NCI-H526 treated with DMSO at 0.1 percent for 48 hours (cell line): ENCODE results near the gene HIPK2.

ENCODE experiments used
- DNase-seq: peaks from one replicate; lab custom pipeline; 2025; lab: John Stamatoyannopoulos, UW

The HIPK2 gene

DNA sequence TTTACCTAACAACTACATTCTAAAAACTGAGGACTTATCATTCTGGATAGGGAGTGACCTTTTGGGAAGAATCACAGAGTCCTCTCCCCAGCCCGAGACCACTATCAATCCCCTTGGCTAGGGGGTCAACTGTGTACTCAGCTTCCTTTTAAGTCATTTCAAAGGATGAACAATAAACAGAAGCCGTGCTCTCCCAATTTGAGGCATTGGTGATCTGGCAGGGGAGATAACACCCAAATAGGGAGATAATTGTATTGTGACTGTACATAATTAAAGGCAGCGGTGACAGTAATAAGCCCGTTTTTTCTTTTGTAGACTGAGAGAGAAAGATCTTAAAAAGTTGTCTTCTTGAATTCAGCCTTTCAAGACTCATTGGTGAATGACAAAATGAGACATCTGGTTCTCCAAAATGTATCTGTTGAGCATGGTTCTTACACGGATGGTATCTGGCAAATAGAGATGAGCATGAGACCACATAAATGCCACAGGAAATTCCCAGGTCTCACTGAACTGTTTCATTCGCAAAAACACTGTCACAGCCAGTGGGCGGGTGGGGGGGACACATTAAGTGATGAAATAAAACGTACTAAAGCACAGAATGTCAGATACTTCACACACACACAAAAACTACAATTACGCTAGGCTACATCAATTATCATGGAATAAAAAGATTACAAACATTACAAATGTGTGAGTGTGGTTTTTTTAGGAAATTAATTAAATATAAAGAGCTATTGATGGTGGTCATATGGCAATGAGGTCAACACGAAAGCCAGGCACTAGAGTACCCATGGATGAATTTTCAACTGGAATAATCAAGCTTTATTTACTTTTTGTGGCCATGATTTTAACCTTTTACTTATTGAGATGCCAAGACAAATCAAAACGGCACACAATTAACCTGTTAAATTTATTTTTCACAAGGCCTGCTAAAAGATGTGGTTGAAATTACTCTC is 108.4 kb downstream of the HIPK2 start:
- no peak for DNase-seq

DNA sequence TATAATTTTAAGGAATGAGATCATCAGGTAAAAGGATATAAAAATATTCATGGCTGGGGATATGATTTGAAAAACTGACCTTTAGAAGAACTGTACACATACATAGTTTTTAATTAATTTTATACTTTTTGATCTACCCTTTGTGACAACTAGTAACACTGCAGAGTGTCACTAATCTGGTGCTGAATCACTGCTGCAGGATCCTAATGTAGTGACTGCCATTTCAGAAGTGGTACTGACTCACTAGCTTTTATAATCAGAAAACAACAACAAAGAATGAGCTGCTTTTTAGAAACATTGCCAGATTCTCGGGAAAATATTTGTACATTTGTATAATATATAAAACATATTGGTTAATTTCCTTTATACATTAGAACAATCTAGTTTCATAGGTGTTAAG is 110.4 kb downstream of the HIPK2 start:
- no peak for DNase-seq

DNA sequence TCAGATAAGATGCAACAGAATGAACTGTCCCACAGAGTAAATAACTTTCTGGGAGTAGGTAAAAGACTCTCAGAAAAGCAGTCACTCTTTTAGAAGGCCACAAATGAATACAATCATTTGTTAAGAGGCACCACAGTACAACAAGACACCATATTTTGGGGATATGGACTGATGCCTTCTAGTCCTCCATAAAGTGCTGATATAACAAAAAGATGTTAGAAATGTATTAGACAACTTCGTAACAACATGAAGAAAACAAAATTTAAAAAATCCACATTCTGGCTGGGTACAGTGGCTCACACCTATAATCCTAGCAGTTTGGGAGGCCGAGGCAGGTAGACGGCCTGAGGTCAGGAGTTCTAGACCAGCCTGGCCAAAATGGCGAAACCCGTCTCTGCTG is 111.3 kb downstream of the HIPK2 start:
- no peak for DNase-seq

DNA sequence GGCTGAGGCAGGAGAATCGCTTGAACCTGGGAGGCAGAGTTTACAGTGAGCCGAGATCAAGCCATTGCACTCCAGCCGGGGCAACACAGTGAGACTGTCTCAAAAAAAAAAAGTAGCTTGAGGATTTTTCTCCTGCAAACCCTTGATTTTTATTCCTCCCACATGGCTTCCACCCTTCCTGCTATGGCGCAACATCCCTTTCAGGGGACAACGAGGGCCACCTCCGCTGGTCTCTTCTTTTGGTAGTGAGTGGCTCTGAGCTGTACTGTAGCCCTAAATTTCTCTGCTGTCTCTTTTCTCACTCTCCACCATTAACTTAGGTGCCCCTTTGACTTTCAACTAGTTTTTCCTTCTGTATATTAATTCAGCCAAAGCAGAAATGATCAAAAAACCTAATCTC is 113.4 kb downstream of the HIPK2 start:
- no peak for DNase-seq

DNA sequence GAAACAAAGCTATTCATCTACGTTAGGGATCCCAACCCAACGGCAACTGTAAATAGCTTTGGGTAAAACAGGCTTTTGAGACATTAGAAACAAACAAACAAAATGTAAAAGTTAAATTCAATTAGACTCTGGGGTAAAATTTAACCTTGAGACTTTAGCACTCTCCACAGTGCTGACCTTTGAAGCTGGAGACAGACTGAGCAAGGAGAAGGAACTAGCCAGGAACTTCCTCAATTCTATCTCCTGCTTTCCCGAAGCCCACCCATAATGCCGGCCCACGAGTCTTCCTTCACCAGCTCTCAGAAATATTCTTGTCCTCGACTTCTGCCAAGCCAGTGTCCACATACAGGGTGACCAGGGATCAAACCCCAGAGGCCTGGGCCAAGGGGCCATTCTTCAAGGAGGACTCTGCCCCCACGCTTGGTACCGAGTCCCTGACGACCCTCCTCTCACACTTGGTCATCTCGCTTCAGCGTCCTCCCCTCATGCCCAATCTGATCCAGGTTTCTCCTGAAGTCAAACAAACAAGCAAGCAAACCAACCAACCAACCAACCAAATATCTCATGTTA is 114.1 kb downstream of the HIPK2 start:
- DNase-seq, result no peak

DNA sequence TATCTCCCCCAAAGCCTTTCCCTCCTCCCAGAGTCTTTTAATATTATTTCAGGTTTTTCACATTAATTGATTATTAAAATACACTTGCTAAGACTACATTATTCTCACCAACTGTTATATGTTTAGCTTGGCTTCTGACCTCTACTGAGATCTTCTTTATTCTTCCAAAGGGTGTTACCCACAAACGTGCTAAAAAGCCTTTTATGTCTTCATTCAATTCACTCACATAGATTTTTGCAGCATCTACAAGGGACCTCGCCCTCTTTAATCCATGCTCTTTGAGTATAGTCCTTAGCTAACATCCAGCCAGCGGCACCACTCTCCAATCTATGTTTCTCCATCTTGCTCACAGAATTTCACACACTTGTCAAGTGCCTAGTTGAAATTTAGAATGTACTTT is 115.9 kb downstream of the HIPK2 start:
- no peak for DNase-seq

DNA sequence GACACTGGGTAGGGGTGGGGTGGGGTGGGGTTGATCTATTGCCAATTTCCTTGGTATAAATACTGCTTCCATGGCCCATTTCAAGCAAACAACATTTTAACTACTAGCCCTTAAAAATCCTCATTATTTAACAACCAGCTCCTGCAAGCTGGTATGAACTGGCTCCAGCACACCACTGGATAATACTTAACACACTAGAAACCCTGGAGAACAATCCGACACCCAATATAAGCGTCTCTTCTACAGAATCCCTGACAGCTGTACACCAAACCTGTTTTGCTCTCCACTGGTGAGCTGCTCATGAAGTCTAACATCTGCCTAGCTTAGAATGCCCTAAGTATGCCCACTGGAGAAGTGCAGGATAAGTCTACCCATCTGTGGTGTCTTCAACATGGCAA is 116.8 kb downstream of the HIPK2 start:
- DNase-seq, result no peak

DNA sequence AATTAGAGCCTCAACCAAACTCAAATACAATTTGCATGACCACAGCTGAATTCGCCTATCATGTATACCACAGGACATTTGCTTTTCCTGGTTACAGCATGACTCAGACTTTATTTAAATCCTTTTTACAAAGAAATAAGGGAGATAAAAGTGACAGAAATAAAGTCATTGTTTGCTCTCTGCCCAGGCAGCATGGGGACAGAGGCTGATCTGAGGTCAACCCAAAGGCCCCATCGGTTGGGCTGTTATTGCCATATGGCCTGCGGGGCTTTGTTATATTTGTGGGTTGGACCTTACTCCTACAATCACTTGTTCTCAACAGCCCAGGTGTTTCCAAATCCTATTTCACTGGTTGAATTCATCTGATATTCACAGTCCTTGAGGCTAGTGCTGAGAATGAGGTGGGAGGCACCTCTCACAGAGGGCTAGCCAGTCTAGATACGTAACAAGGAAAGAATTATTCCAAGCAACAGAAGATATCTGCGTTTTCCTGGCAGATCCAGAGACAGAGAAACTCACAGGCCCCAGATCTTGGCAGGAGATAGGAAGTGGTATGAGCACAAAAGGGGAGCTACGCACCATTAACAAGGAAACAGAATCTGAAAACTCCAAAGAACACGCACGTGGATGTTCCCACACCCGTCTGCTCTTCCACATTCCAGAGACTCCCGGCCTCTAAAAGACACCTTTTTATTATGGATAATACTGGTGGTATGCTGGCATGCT is 117.3 kb downstream of the HIPK2 start:
- no peak for DNase-seq

DNA sequence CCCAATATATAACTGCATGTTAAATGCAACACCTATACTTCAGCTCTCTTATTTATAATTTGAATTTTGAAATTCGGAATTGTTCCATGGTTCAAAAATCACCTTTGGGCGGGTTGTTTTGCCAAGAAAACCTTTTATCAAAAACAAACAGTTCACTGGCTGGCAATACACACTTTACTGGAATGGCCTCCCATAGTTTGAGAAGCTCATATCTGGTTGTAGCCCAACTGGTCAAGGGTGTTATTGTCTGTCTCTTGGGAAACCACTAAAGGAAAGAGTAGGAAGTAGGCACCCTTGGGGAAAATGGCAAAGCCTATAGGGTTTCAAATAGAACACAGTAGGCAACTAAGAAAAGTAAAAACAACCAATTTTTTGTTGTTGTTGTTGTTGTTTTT is 117.9 kb downstream of the HIPK2 start:
- no peak for DNase-seq

DNA sequence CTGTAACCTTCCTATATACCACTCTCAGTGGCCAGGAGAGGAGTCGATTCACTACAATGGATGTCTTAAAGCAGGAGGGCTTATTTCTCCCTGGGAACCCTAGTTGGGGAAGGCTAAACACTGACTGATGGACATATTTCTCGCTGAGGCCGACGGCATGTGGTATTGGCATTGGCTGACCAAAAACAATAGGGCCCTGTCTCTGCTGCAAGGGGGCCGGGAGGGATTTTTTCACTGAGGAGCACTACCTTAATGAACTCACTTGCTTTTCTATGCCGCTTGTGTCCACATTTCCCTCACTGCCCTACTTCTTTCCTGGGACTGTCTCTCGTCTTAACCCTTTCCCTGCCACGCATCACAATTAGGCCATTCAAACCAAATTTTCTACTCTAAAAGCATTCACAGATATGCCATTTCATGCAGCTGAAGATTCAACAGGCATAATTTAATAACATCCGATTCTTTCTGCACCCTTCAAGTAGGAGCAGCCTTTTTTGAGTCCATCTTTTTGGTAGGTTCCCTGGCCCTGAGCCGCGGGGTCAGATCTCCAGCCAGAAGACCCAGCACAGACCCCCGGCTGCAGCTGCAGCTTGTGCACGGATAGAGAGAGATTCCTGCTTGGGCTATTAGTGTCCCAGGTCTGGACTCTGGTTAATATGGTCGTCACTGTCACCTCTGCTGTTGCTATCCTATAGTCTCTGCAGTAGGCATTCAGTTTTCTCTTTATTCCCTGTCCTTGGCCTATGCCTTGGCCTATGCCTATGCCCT is 118.7 kb downstream of the HIPK2 start:
- DNase-seq, result no peak

DNA sequence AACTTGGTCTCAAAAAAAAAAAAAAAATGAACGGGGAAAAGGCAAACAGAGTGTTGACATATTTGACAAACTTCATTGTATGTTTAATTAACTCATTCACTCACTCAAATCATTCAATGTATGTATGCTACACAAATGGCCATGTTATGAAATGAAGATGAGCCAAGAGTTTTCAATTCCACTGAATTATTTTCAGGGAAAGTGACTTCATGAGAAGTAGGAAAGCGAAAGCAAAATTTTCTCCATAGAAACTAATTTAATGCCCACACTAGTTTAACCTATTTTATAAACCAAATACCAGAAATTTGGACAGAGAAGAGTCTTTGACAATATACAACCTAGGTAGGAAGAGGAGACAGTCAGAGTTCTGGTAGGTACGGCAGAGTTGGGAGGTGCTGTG is 119.5 kb downstream of the HIPK2 start:
- no peak for DNase-seq

DNA sequence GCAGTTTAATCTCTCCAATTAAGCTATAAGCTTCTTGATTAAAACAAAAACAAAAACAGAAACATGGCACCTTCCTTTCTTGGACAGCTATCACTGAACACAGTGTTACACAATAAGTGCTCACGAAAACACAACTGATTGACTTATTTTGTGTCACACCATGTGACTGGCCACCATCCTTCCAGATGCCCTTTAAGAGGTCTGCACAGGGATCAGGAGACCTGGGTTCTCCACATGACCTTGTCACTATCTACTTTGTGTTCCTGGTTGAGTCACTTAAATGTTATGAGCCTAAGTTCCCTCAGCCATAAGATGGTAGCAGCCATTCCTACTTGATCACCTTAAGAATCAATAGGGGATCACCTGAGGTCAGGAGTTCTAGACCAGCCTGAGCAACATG is 120.1 kb downstream of the HIPK2 start:
- DNase-seq, result no peak

DNA sequence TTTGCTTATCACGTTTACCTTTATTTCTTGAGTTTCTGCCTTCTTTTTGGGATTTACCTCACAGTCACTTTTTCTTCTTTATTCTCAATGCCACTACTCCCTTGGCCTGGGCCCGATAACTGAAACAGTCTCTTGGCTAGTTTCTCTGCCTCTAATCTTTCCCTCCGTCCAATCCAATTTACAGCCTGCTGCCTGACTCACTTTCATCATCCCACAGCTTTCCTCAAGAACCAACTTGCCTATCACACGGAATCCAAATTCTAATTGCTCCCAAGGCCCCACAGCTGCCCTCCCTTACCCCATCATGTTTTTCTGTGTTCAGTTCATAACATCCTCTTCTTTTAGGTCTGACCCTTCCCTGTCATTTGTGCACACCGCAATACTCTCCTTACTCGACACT is 121.4 kb downstream of the HIPK2 start:
- DNase-seq, result no peak

DNA sequence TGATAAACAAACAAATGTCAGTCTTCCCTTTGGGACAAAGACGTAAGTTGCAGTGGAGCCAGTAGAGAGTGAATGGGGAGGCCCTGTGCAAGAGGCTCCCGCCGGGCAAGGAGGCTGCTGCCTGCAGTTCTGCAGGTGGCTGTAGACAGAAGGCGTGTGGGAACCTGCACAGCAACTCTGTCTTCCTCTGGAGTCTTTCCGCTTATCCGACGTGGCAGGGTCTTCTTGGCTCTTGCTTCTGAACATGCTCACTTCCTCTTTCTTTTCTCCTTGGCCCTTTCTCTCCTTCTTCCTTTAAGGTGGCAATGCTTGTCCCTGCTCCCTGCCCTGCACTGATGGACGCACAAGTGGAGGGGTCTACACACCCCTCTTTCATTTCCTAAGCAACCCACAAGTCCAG is 122.5 kb downstream of the HIPK2 start:
- DNase-seq, result no peak

DNA sequence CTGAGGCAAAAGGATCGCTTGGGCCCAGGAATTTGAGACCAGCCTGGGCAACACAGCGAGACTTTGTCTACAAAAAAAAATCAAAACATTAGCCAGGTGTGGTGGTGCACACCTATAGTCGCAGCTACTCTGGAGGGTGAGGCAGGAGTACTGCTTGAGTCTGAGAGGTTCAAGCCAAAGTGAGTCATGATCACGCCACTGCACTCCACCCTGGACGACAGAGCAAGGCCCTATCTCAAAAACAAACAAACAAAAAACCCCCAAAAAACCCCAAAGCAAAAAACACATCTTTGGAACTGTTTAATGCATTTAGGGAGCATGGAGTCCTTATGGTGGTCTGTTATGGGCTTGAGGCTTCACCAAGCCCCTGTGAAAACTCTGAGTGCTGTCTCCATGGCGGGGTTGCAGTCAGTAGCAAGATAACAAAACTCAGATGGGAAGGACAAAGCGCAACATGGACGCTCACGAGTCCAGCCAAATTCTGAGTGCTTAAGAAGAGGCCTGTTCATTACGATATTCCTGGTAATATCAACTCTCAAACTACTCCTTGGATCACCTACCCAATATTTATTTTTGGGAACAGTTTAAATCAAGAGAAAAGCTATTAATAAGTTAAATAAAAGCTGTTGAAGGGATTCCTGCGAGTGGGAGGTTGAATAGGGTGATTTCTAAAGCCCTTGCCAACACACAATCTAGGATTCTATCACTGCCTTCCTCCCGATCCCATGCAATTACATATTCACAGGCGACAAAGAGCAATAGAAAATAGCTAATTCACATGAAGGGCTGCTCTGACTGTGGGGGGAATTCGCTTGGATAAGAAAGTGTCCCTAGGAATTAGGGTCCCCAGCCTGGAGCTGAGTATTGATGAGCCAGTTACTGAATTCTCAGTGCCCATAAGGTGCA is 123.3 kb downstream of the HIPK2 start:
- DNase-seq, result no peak

DNA sequence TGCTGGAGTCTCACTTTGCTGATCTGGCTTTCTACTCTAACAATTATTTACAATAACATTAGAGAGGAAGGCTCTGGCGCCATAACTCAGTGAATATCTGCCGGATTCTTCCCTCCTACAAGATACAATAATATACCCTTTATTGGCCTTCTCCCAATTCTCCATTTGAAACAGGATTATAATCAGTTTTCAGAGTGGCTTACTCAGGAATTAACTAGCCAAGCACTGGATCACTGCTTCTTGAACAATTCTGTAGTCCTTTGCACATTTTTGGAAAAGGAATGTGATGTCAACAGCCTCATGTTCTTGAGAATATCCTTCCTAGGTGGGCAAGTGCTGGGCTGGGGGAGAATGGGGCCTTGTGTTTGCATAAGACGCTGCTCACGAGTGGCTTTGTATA is 125.9 kb downstream of the HIPK2 start:
- DNase-seq, result no peak

DNA sequence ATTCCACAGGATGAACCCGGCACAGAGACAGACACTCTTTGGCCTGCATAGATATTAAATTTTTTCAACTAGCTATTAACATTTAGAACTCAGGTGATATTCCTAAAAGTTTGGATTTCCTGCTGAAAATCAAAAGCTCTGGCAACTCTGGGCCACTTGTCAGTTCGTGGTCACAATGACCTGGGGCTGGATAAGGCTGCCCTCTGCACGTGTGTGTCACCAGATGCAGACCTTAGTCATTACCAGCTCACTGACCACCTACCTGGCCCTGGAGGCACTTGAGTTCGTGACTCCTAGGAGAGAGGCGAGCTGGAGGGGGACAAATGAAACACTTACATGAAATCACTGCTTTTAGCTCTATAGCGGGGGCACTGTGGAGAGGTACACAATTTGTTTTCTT is 126.5 kb downstream of the HIPK2 start:
- DNase-seq, result no peak

DNA sequence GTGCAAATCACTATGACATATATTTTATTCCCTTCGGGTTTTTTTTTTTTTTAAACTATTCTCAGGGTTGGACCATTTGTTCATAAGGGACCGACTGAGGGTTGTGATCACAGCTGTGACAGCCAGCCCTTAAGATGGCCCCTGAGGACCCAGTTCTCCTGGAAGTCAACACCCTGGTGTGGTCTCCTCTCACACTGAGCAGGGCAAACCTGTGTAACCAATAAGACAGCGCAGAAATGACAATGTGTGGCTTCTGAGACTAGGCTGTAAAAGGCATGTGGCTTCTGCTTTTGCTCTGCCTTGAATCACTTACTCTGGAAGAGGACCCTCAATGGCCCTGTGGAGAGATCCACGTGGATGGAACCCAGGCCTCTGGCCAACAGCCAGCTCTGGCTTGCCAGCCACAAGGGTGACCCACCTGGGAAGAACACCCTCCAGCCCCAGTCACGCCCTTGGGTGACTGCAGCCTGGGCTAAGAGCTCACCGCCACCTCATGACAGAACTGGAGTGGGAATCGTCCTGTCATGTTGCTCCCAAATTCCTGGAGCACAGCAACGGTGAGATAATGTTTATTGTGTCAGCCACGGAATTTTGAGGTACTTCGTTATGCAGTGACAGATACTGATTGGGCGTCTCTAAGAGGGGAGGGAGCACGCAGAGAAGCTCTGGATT is 127.2 kb downstream of the HIPK2 start:
- no peak for DNase-seq

DNA sequence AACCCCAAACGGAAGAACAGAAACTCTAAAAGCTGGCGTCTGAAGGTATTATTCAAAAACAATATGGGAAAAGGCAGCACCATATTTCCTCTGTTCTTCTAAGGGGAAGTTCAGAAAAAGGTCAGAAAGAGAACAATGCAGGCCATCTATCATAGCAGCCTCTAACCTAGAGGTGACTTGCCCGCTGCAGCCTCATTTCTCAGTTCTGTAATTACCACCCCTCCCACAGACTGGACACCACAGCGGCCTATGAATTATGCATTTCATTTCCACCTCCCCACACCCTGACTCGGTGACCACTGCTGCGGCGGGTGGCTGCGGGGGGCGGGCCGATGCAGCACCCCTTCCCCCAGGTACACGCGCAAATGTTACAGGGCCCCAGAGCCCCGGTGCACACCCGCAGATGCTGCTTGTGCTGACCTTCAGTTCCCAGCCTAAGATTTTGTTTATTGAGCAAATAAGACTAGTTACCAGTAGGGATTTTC is 128.8 kb downstream of the HIPK2 start:
- DNase-seq, result no peak

DNA sequence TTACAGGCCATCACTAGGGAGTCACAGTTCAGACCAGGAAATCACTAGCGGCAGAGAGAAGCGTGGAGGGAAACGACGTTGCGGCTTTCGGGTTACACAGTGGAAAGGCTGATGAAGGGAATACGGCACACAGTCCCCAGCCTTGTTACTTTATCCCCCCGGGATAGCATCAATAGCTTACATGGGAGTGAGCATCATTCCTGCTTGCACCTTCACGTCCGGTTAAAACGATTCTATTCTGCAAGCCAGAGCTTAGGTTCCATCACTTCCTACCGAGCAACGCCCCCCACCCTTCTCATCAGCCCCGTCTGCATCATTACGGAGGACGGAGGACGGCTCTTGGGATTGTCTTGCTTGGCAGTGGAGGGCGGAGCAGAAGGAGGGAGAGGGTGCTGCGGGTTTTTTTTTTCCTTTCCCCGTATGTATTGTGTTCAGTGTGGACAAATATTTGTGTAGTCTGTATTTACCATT is 129.4 kb downstream of the HIPK2 start:
- DNase-seq, result no peak
